MM.1S (cell line): ENCODE data around the gene TFAP2B.

ENCODE experiments used
- DNase-seq: peaks from one replicate; pipeline ENCODE4 v3.0.0-alpha.2; 2015
- H2AFZ ChIP-seq: fragments of 300-600 bp; sonication (generic); 2 replicates; pipeline ENCODE4 v1.6.0; 2016; ENCODE audit warnings: antibody characterized with exemption, low read length
- H3F3A ChIP-seq: fragments of 300-600 bp; sonication (generic); 2 replicates; pipeline ENCODE4 v1.6.1; 2016; ENCODE audit warnings: mild to moderate bottlenecking, antibody characterized with exemption, low read length, moderate library complexity, mixed read lengths; ENCODE audit not compliant: insufficient read depth
- H3K27ac ChIP-seq: fragments of 300-600 bp; sonication (generic); 2 replicates; pipeline ENCODE4 v1.5.1; 2016; ENCODE audit warnings: mild to moderate bottlenecking, low read length
- H3K27me3 ChIP-seq: fragments of 300-600 bp; sonication (generic); replicated peaks from 2 replicates; pipeline ENCODE4 v1.6.0; 2016; ENCODE audit warnings: low read length; ENCODE audit not compliant: insufficient read depth
- H3K36me3 ChIP-seq: fragments of 300-600 bp; sonication (generic); replicated peaks from 2 replicates; pipeline ENCODE4 v1.6.1; 2016; ENCODE audit warnings: mild to moderate bottlenecking, low read length, mixed read lengths; ENCODE audit not compliant: insufficient read depth
- H3K4me1 ChIP-seq: fragments of 300-600 bp; sonication (generic); 2 replicates; pipeline ENCODE4 v1.6.1; 2016; ENCODE audit warnings: low read length, mixed read lengths
- H3K4me2 ChIP-seq: fragments of 300-600 bp; sonication (generic); 2 replicates; pipeline ENCODE4 v1.6.0; 2016; ENCODE audit warnings: low read depth, low read length
- H3K4me3 ChIP-seq: fragments of 300-600 bp; sonication (generic); 2 replicates; pipeline ENCODE4 v1.5.1; 2016; ENCODE audit warnings: low read length, mixed read lengths
- H3K79me2 ChIP-seq: fragments of 300-600 bp; sonication (generic); 2 replicates; pipeline ENCODE4 v1.6.1; 2016; ENCODE audit warnings: mixed run types, low read length, mixed read lengths
- H3K9ac ChIP-seq: fragments of 300-600 bp; sonication (generic); 2 replicates; pipeline ENCODE4 v1.6.1; 2016; ENCODE audit warnings: low read length, mixed read lengths
- H3K9me2 ChIP-seq: fragments of 300-600 bp; sonication (generic); replicated peaks from 2 replicates; pipeline ENCODE4 v1.6.1; 2016; ENCODE audit warnings: mild to moderate bottlenecking, low read length, mixed read lengths; ENCODE audit not compliant: insufficient read depth
- H3K9me3 ChIP-seq: fragments of 300-600 bp; sonication (generic); replicated peaks from 2 replicates; pipeline ENCODE4 v1.6.1; 2016; ENCODE audit warnings: mild to moderate bottlenecking, low read length, mixed read lengths; ENCODE audit not compliant: insufficient read depth
- H4K20me1 ChIP-seq: fragments of 300-600 bp; sonication (generic); 2 replicates; pipeline ENCODE4 v1.6.1; 2016; ENCODE audit warnings: mild to moderate bottlenecking, low read length, moderate library complexity, mixed read lengths; ENCODE audit not compliant: insufficient read depth
- EZH2 ChIP-seq: fragments of 300-600 bp; sonication (generic); optimal IDR thresholded peaks from 2 replicates; pipeline ENCODE3; 2017; ENCODE audit warnings: low read depth, mild to moderate bottlenecking, antibody characterized with exemption, low read length, mixed read lengths
- EZH2phosphoT487 ChIP-seq: fragments of 300-600 bp; sonication (generic); IDR thresholded peaks from 2 replicates; pipeline ENCODE4 v1.6.1; 2018; ENCODE audit warnings: antibody characterized with exemption, low read length
- TF ChIP-seq, protein P1 (sequence below): fragments of 300-600 bp; sonication (generic); IDR thresholded peaks from 2 replicates; pipeline ENCODE4 v1.5.1; 2016; ENCODE audit warnings: antibody characterized with exemption, low read length, mixed read lengths

TFAP2B gene

DNA sequence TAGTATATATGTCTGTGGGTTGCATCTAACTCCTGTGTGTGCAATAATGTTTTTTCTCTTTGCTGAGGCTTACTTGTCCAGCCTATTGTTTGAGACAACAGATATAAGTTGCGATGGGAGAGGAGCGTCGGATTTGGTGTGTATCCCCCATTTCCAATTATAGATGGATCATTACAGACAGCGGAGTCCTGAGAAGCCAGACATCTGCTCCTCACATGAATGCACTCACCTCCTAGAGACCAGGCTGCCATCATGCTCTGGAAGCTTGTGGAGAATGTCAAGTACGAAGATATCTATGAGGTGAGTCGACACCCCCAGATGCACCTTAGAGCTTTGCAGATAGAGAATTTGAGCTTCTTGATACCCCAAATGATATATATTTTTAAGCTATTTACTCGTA, at the start of gene TFAP2B:
Gene TFAP2B (plus strand): TSS at position 199 of the 400 bp plus-strand sequence. CDS start 21 bp downstream, at position 220.
- Histone ChIP-seq H3K4me3 (no peak within 1 kb of the TSS), H3K79me2 (no peaks in the 10 kb centered on the region), H3K27me3 (peaks cover 5% of the 10 kb centered on the region; the same call in 1 of the 2 replicates), H3K9me2 (no peaks in the 10 kb centered on the region), H3K36me3 (no peaks in the 10 kb centered on the region), H3K4me1 (no peaks in the 10 kb centered on the region), H4K20me1 (no peaks in the 10 kb centered on the region), H3K9ac (no peak within 1 kb of the TSS), H3F3A (no peaks in the 10 kb centered on the region; the same call in 1 of the 2 replicates), H2AFZ (no peak within 1 kb of the TSS), H3K27ac (no peak within 1 kb of the TSS), H3K9me3 (no peaks in the 10 kb centered on the region), H3K4me2 (no peak within 1 kb of the TSS)
- no peak for DNase-seq
- no peak for TF ChIP-seq EZH2
- TF ChIP-seq, protein P1, sequence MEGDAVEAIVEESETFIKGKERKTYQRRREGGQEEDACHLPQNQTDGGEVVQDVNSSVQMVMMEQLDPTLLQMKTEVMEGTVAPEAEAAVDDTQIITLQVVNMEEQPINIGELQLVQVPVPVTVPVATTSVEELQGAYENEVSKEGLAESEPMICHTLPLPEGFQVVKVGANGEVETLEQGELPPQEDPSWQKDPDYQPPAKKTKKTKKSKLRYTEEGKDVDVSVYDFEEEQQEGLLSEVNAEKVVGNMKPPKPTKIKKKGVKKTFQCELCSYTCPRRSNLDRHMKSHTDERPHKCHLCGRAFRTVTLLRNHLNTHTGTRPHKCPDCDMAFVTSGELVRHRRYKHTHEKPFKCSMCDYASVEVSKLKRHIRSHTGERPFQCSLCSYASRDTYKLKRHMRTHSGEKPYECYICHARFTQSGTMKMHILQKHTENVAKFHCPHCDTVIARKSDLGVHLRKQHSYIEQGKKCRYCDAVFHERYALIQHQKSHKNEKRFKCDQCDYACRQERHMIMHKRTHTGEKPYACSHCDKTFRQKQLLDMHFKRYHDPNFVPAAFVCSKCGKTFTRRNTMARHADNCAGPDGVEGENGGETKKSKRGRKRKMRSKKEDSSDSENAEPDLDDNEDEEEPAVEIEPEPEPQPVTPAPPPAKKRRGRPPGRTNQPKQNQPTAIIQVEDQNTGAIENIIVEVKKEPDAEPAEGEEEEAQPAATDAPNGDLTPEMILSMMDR, result no peak
- TF ChIP-seq EZH2phosphoT487, result no peak

DNA sequence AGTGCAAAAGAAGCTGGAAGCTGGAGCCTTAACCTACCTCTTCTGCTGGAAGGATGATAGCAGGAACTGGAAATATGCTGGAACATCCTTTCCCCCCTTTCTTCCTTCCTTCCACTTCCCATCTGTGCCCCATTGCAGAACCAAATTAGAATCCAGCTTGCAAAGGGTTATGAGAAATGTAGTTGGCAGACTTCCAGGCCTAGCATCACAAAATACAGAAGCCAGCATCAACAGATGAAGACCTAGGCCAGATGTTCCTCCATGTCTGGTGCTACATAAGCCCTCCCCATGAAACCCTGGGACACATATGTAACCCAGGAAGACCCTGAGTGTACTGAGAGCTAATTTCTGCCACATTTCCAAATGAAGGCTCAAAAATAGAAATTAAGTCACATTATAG, 40.0 kb upstream of the TFAP2B start:
- DNase-seq, result no peak
- H3K27ac ChIP-seq, result no peak overlapping the region

GRCh38 chr6:50780382-50780781, 38.3 kb upstream of the TFAP2B start:
- no peak for TF ChIP-seq EZH2phosphoT487
- TF ChIP-seq, protein P1, result no peak
- TF ChIP-seq EZH2, result no peak
- no peaks in the 10 kb centered on the region for H3K4me1 ChIP-seq
- no peaks in the 10 kb centered on the region for H3K79me2 ChIP-seq
- H3K27me3 ChIP-seq, result no peaks in the 10 kb centered on the region
- no peaks in the 10 kb centered on the region for H3K36me3 ChIP-seq
- H3K4me2 ChIP-seq, result no peak overlapping the region
- DNase-seq, result no peak
- H3F3A ChIP-seq, result no peaks in the 10 kb centered on the region
- H3K4me3 ChIP-seq, result no peak overlapping the region
- no peaks in the 10 kb centered on the region for H4K20me1 ChIP-seq
- H3K9me2 ChIP-seq, result no peaks in the 10 kb centered on the region
- no peaks in the 10 kb centered on the region for H3K9me3 ChIP-seq
- no peak overlapping the region for H3K27ac ChIP-seq
- no peak overlapping the region for H2AFZ ChIP-seq
- H3K9ac ChIP-seq, result no peak overlapping the region

More for the DNA sequence above, 40.0 kb upstream of the TFAP2B start:
- Histone ChIP-seq H3K9me3 (no peaks in the 10 kb centered on the region), H3K79me2 (no peaks in the 10 kb centered on the region), H3K4me1 (no peaks in the 10 kb centered on the region), H3K9me2 (no peaks in the 10 kb centered on the region), H3K27me3 (no peaks in the 10 kb centered on the region), H3K36me3 (no peaks in the 10 kb centered on the region), H2AFZ (no peak overlapping the region), H3F3A (no peaks in the 10 kb centered on the region), H3K4me3 (no peak overlapping the region), H4K20me1 (no peaks in the 10 kb centered on the region), H3K9ac (no peak overlapping the region), H3K4me2 (no peak overlapping the region)
- TF ChIP-seq, protein P1, result no peak
- TF ChIP-seq EZH2phosphoT487, result no peak
- no peak for TF ChIP-seq EZH2
